Neuronal stem cell (in vitro differentiated cells): ENCODE measurements around the gene IGFBP4.

Source experiments
- DNase-seq: peaks from one replicate; pipeline ENCODE4 v3.0.0-alpha.2; 2013; ENCODE audit warnings: low spot score
- H2AFZ ChIP-seq: one replicate; pipeline ENCODE4 v1.6.1; 2013; ENCODE audit warnings: mild to moderate bottlenecking, low read length, inconsistent platforms
- H2AK5ac ChIP-seq: 2 replicates; pipeline ENCODE4 v1.6.1; 2013; ENCODE audit warnings: low read depth, mild to moderate bottlenecking, inconsistent platforms, low read length, moderate library complexity, mixed read lengths
- H2BK120ac ChIP-seq: 2 replicates; pipeline ENCODE4 v1.6.1; 2013; ENCODE audit warnings: low read depth, mild to moderate bottlenecking, inconsistent platforms, low read length, moderate library complexity, mixed read lengths
- H2BK12ac ChIP-seq: one replicate; pipeline ENCODE4 v1.6.1; 2013; ENCODE audit warnings: low read length, inconsistent platforms
- H2BK15ac ChIP-seq: 2 replicates; pipeline ENCODE4 v1.6.1; 2013; ENCODE audit warnings: mild to moderate bottlenecking, low read length, inconsistent platforms, mixed read lengths
- H2BK5ac ChIP-seq: one replicate; pipeline ENCODE4 v1.6.1; 2013; ENCODE audit warnings: inconsistent platforms, mild to moderate bottlenecking, low read length, moderate library complexity
- H3K14ac ChIP-seq: one replicate; pipeline ENCODE4 v1.6.1; 2013; ENCODE audit warnings: low read length, inconsistent platforms
- H3K18ac ChIP-seq: 2 replicates; pipeline ENCODE4 v1.6.1; 2013; ENCODE audit warnings: low read length, inconsistent platforms
- H3K23ac ChIP-seq: 2 replicates; pipeline ENCODE4 v1.6.1; 2013; ENCODE audit warnings: low read depth, mild to moderate bottlenecking, mixed read lengths, low read length, inconsistent platforms; ENCODE audit not compliant: poor library complexity
- H3K27ac ChIP-seq: replicated peaks from 3 replicates; pipeline ENCODE4 v1.5.1; 2013; ENCODE audit warnings: low read length, inconsistent platforms
- H3K27me3 ChIP-seq, 3 experiments: 2 replicates each; pipeline ENCODE4 v1.6.1; 2013; ENCODE audit warnings: low read length in 3 of 3, mild to moderate bottlenecking in 2 of 3, inconsistent platforms in 1 of 3, low read depth in 1 of 3, mixed read lengths in 1 of 3, moderate library complexity in 1 of 3; ENCODE audit not compliant: control insufficient read depth in 3 of 3, insufficient read depth in 3 of 3
- H3K36me3 ChIP-seq, 2 donors: replicated peaks in 1 of 2; 2 replicates each; pipeline ENCODE4 v1.6.1; 2013; ENCODE audit warnings: low read length in 2 of 2; ENCODE audit not compliant: control insufficient read depth in 2 of 2, insufficient read depth in 2 of 2
- H3K4ac ChIP-seq: 2 replicates; pipeline ENCODE4 v1.6.1; 2013; ENCODE audit warnings: inconsistent platforms, mild to moderate bottlenecking, low read length, moderate library complexity
- H3K4me1 ChIP-seq, 2 donors: 1 replicate in 1 of 2; 2 replicates in 1 of 2; pipeline ENCODE4 v1.6.1; 2013; ENCODE audit warnings: low read length in 2 of 2, low read depth in 1 of 2; ENCODE audit not compliant: control insufficient read depth in 2 of 2, insufficient read depth in 1 of 2
- H3K4me2 ChIP-seq: one replicate; pipeline ENCODE4 v1.6.1; 2013; ENCODE audit warnings: mild to moderate bottlenecking, low read length, inconsistent platforms; ENCODE audit not compliant: insufficient read depth, poor library complexity, severe bottlenecking
- H3K4me3 ChIP-seq, 2 donors: 2 replicates each; pipeline ENCODE4 v1.5.1; 2013; ENCODE audit warnings: low read length in 2 of 2, mild to moderate bottlenecking in 2 of 2, inconsistent platforms in 1 of 2, moderate library complexity in 1 of 2
- H3K79me1 ChIP-seq: one replicate; pipeline ENCODE4 v1.6.1; 2013; ENCODE audit warnings: low read depth, mild to moderate bottlenecking, inconsistent platforms, low read length, moderate library complexity
- H3K9ac ChIP-seq: one replicate; pipeline ENCODE4 v1.6.1; 2013; ENCODE audit warnings: mild to moderate bottlenecking, low read depth, low read length, inconsistent platforms; ENCODE audit not compliant: poor library complexity
- H3K9me3 ChIP-seq, 2 donors: replicated peaks in 1 of 2; 2 replicates each; pipeline versions ENCODE3 to v1.6.1; 2013; ENCODE audit warnings: low read length in 2 of 2, mild to moderate bottlenecking in 2 of 2, inconsistent platforms in 1 of 2, low read depth in 1 of 2, mixed read lengths in 1 of 2, moderate library complexity in 1 of 2; ENCODE audit not compliant: control insufficient read depth in 2 of 2, insufficient read depth in 1 of 2
- H4K8ac ChIP-seq: one replicate; pipeline ENCODE4 v1.6.1; 2013; ENCODE audit warnings: low read depth, mild to moderate bottlenecking, inconsistent platforms, low read length, moderate library complexity
- H4K91ac ChIP-seq: one replicate; pipeline ENCODE4 v1.6.1; 2013; ENCODE audit warnings: low read length, low read depth, mild to moderate bottlenecking, inconsistent platforms; ENCODE audit not compliant: poor library complexity
- WGBS, 2 donors: extraction: QIAGEN DNeasy Blood & Tissue Kit; methylation state at CpG; one replicate each; pipeline ENCODE4 v1.1.7; 2013; ENCODE audit warnings: missing lambda C conversion rate in 2 of 2, mixed read lengths in 1 of 2; ENCODE audit not compliant: insufficient read length in 2 of 2, insufficient replicate concordance in 1 of 2; ENCODE audit errors: extremely low coverage in 2 of 2; 5-methylcytosine and 5-hydroxymethylcytosine counted together

Gene IGFBP4

GRCh38 chr17:40473573-40474365, 30.5 kb downstream of the IGFBP4 start:
- no peak overlapping the region for H3K4me2 ChIP-seq
- no peak overlapping the region for H4K8ac ChIP-seq
- H3K4ac ChIP-seq = no peak overlapping the region
- no peak overlapping the region for H3K14ac ChIP-seq
- H2AK5ac ChIP-seq = peak overlapping the region; percentile 33
- H3K4me1 ChIP-seq = peaks cover 2 to 9% of the 10 kb centered on the region in 2 donors
- no CpG with 5 or more reads among the region's 16 CpGs for WGBS, 2 donors
- H2BK5ac ChIP-seq = no peak overlapping the region
- H2BK15ac ChIP-seq = no peak overlapping the region
- no peaks in the 10 kb centered on the region for H3K27me3 ChIP-seq
- H3K9me3 ChIP-seq = peaks cover 3 to 14% of the 10 kb centered on the region in 2 donors
- H3K23ac ChIP-seq = no peak overlapping the region
- H4K91ac ChIP-seq = no peak overlapping the region
- no peak for DNase-seq
- no peak overlapping the region for H3K18ac ChIP-seq
- no peak overlapping the region for H3K9ac ChIP-seq
- H2BK12ac ChIP-seq = no peak overlapping the region
- H3K36me3 ChIP-seq = no peaks in the 10 kb centered on the region
- no peak overlapping the region for H3K27ac ChIP-seq
- peak overlapping the region in 1 of 2 donors; percentile 36 for H3K4me3 ChIP-seq
- H2BK120ac ChIP-seq = no peak overlapping the region
- peak overlapping the region; percentile 57 for H2AFZ ChIP-seq
- H3K79me1 ChIP-seq = no peaks in the 10 kb centered on the region

- Histone ChIP-seq H3K79me1 (no peaks in the 10 kb centered on the region), H3K27me3 (no peaks in the 10 kb centered on the region), H2AK5ac (peak overlapping the region; percentile 33), H2BK5ac (no peak overlapping the region), H3K9me3 (peaks cover 3 to 14% of the 10 kb centered on the region in 2 donors), H2AFZ (peak overlapping the region; percentile 57), H4K8ac (no peak overlapping the region), H2BK15ac (no peak overlapping the region), H3K4me3 (no peak overlapping the region), H2BK120ac (no peak overlapping the region), H3K4me1 (peaks cover 2 to 9% of the 10 kb centered on the region in 2 donors), H3K36me3 (no peaks in the 10 kb centered on the region), H3K4ac (no peak overlapping the region), H3K18ac (peak overlapping the region; percentile 75), H3K27ac (no peak overlapping the region), H3K4me2 (no peak overlapping the region), H2BK12ac (no peak overlapping the region), H4K91ac (no peak overlapping the region), H3K9ac (no peak overlapping the region), H3K23ac (no peak overlapping the region), H3K14ac (no peak overlapping the region)
- WGBS, 2 donors = no CpG with 5 or more reads among the region's 9 CpGs
- DNase-seq = no peak
Measured at GRCh38 chr17:40474419-40475002, 31.3 kb downstream of the IGFBP4 start.

DNA sequence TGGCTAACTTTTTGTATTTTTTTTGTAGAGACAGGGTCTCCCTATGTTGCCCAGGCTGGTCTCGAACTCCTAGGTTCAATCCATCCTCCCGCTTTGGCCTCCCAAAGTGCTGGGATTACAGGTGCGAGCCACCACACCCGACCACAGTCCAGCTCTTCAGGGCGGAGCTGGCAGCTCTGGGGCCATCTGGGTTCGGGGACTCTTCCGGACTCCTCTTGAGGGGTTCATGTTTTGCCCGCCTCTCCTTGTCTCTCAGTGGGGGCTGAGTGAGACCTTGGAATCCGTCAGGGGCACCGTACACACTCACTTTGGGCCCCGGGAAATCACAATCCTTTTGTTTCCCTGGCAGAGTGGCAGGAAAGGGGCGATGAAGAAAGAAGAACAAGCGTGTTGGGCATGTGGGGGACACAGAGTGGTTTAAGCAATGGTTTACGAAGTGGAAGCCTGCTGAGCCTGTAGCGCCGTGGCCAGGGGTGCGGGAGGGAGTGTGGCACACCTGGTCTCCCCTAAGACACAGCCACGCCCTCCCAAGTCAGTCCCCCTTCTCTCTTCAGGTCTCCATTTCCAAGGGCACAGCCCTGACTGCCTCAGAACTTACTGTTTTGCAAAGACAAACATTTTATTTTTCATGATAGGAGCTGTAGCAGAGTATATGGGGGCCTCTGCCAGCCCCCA, 32.1 kb downstream of the IGFBP4 start:
- no peak for DNase-seq
- H3K9ac ChIP-seq = no peak overlapping the region
- no peak overlapping the region for H3K27ac ChIP-seq
- no peak overlapping the region for H3K14ac ChIP-seq
- H3K4me2 ChIP-seq = no peak overlapping the region
- peak overlapping the region; percentile 81 for H3K18ac ChIP-seq
- H3K27me3 ChIP-seq = no peaks in the 10 kb centered on the region
- H3K9me3 ChIP-seq = peaks cover 3 to 14% of the 10 kb centered on the region in 2 donors
- H4K91ac ChIP-seq = no peak overlapping the region
- no peak overlapping the region for H2BK120ac ChIP-seq
- H3K4me3 ChIP-seq = no peak overlapping the region
- H2BK15ac ChIP-seq = no peak overlapping the region
- no peak overlapping the region for H2BK5ac ChIP-seq
- H3K23ac ChIP-seq = no peak overlapping the region
- peak overlapping the region; percentile 23 for H2AK5ac ChIP-seq
- no peak overlapping the region for H2BK12ac ChIP-seq
- H3K36me3 ChIP-seq = no peaks in the 10 kb centered on the region
- peaks cover 2 to 9% of the 10 kb centered on the region in 2 donors for H3K4me1 ChIP-seq
- no peaks in the 10 kb centered on the region for H3K79me1 ChIP-seq
- peak overlapping the region; percentile 94 for H2AFZ ChIP-seq
- H4K8ac ChIP-seq = no peak overlapping the region
- H3K4ac ChIP-seq = no peak overlapping the region
- WGBS, 2 donors = no CpG with 5 or more reads among the region's 18 CpGs

- Histone ChIP-seq H2BK12ac (no peak overlapping the region), H3K18ac (peak overlapping the region; percentile 29), H2AK5ac (peak overlapping the region; percentile 36), H3K14ac (no peak overlapping the region), H3K4me1 (peaks cover 2 to 5% of the 10 kb centered on the region in 2 donors), H3K9ac (no peak overlapping the region), H3K79me1 (no peaks in the 10 kb centered on the region), H3K9me3 (peaks cover 1 to 4% of the 10 kb centered on the region in 2 donors), H4K91ac (no peak overlapping the region), H3K4me3 (no peak overlapping the region), H3K4me2 (no peak overlapping the region), H4K8ac (no peak overlapping the region), H2BK120ac (peak overlapping the region; percentile 83), H3K4ac (no peak overlapping the region), H2BK15ac (peak overlapping the region; percentile 70), H3K27me3 (no peaks in the 10 kb centered on the region), H3K27ac (no peak overlapping the region), H2BK5ac (peak overlapping the region; percentile 48), H2AFZ (no peak overlapping the region), H3K36me3 (no peaks in the 10 kb centered on the region), H3K23ac (no peak overlapping the region)
- WGBS, 2 donors = no CpG with 5 or more reads among the region's 1 CpG
- no peak for DNase-seq
Measured at GRCh38 chr17:40477796-40478195, 34.5 kb downstream of the IGFBP4 start.
